Measurements from ENCODE around the gene CCDC149.

- TF ChIP-seq CTCF (conservative IDR thresholded peaks at IDR 0.05; ENCODE audit: low read depth, low read length) = no peak
- TF ChIP-seq RAD21 (IDR thresholded peaks at IDR 0.05; ENCODE audit: low read length) = no peak
- TF ChIP-seq MAFK (IDR thresholded peaks at IDR 0.05; ENCODE audit: low read depth, low read length) = no peak
- no peak for TF ChIP-seq POLR2A (IDR thresholded peaks at IDR 0.05; ENCODE audit: low read depth, low read length)
These were observed 120.3 kb downstream of the CCDC149 start for GRCh38 chr4:24792552-24792951.

Data from IMR-90 (cell line).